ENCODE data around the gene MAMSTR. TPM values are rescaled to one million over a fixed set of nuclear protein-coding genes. Genes with fewer than 3 reads are reported as not detected.

MAMSTR gene
- polyA plus RNA-seq, 1 donor (not counting 4 experiments of a cell fraction or from before 2014, with no cell fraction given): 0.35 TPM

DNA sequence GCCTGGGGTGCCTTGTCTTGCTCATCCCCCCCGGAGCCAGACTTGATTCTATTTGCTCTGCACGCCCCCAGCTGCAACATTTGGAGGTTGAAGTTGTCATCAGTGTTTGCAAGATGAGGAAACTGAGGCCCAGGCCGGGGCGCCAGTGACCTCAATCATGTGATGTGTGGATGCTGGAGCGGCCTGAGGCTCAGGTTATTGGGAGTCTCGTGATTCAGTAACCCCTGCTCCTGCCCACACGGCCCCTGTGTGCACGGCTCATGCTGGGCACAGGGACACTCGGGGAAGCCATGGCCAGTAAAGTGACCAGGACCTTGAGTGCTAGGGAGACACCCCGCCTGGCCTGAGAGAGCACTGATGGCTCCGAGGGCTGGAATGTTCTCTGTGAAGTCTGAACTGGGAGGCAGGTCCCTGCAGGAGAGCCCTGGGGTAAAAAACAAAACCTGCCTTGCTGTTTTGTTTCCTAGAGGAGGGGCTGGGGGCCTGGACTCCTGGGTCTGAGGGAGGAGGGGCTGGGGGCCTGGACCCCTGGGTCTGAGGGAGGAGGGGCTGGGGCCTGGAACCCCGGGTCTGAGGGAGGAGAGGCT is 37.7 kb upstream of the MAMSTR start:
- peaks cover 10% of the 10 kb centered on the region for H3K27me3 ChIP-seq (ENCODE audit: control insufficient read depth, extremely low read depth, insufficient read depth, low read length)
- no peaks in the 10 kb centered on the region for H3K9me1 ChIP-seq (ENCODE audit: control insufficient read depth, extremely low read depth, insufficient read depth, low read length)
- no peaks in the 10 kb centered on the region for H4K20me1 ChIP-seq (ENCODE audit: control insufficient read depth, extremely low read depth, insufficient read depth, low read length)
- H2AFZ ChIP-seq (ENCODE audit: control insufficient read depth, low read length): no peak overlapping the region
- dilution Hi-C loops (cut with MboI; ENCODE audit: extremely low pct_ligation_motif_present, low sequenced_read_pairs): no loop called here
- FAIRE-seq (no peak), DNase-seq (ENCODE audit: low read depth, low spot score) (no peak)
- no peak overlapping the region for H3K27ac ChIP-seq (ENCODE audit: control insufficient read depth, insufficient read depth, low read length)
- no peaks in the 10 kb centered on the region for H3K79me2 ChIP-seq (ENCODE audit: control insufficient read depth, insufficient read depth, low read length)
- peaks cover 9% of the 10 kb centered on the region for H3K4me1 ChIP-seq (ENCODE audit: control insufficient read depth, extremely low read depth, insufficient read depth, low read length)
- H3K4me2 ChIP-seq (ENCODE audit: control insufficient read depth, extremely low read depth, insufficient read depth, low read depth, low read length): no peak overlapping the region
- TF ChIP-seq EZH2 (IDR thresholded peaks at IDR 0.05; ENCODE audit: low read length): no peak
- TF ChIP-seq, protein P1, sequence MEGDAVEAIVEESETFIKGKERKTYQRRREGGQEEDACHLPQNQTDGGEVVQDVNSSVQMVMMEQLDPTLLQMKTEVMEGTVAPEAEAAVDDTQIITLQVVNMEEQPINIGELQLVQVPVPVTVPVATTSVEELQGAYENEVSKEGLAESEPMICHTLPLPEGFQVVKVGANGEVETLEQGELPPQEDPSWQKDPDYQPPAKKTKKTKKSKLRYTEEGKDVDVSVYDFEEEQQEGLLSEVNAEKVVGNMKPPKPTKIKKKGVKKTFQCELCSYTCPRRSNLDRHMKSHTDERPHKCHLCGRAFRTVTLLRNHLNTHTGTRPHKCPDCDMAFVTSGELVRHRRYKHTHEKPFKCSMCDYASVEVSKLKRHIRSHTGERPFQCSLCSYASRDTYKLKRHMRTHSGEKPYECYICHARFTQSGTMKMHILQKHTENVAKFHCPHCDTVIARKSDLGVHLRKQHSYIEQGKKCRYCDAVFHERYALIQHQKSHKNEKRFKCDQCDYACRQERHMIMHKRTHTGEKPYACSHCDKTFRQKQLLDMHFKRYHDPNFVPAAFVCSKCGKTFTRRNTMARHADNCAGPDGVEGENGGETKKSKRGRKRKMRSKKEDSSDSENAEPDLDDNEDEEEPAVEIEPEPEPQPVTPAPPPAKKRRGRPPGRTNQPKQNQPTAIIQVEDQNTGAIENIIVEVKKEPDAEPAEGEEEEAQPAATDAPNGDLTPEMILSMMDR (optimal IDR thresholded peaks at IDR 0.05 in 1 of 3, IDR thresholded peaks at IDR 0.05 in 1 of 3, conservative IDR thresholded peaks at IDR 0.05 in 1 of 3; ENCODE audit: extremely low read depth in 1 of 3, insufficient read depth in 2 of 3, low read length in 3 of 3): no peak
- H3K36me3 ChIP-seq (ENCODE audit: control insufficient read depth in 2 of 2, extremely low read depth in 1 of 2, insufficient read depth in 2 of 2, low read length in 2 of 2): no peaks in the 10 kb centered on the region
- H3K4me3 ChIP-seq (ENCODE audit: control insufficient read depth in 2 of 3, extremely low read depth in 1 of 3, insufficient read depth in 2 of 3, low read depth in 1 of 3, low read length in 3 of 3): no peak overlapping the region
- H3K9ac ChIP-seq (ENCODE audit: control insufficient read depth, extremely low read depth, insufficient read depth, low read length): no peak overlapping the region
- H3K9me3 ChIP-seq (ENCODE audit: control insufficient read depth, low read depth, low read length): no peaks in the 10 kb centered on the region

DNA sequence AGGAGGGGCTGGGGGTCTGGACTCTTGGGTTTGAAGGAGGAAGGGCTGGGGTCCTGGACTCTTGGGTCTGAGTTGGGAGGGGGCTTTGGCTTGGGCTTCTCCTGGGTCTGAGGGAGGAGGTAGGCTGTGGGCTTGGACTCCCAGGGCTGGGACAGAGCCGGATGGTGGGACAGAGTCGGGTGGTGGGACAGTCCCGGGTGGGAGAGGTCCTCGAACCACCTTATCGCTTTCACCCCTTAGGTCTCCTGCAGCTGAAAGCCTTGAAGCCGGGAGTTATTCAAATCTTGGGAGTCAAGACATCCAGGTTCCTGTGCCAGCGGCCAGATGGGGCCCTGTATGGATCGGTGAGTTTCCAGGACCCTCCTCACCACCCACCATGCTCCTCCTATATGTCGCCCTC is 37.2 kb upstream of the MAMSTR start:
- DNase-seq (ENCODE audit: low read depth, low spot score): no peak
- Histone ChIP-seq H3K4me3 (ENCODE audit: control insufficient read depth in 2 of 3, extremely low read depth in 1 of 3, insufficient read depth in 2 of 3, low read depth in 1 of 3, low read length in 3 of 3) (no peak overlapping the region), H3K9me3 (ENCODE audit: control insufficient read depth, low read depth, low read length) (no peaks in the 10 kb centered on the region), H3K36me3 (ENCODE audit: control insufficient read depth in 2 of 2, extremely low read depth in 1 of 2, insufficient read depth in 2 of 2, low read length in 2 of 2) (no peaks in the 10 kb centered on the region), H3K27me3 (ENCODE audit: control insufficient read depth, extremely low read depth, insufficient read depth, low read length) (peaks cover 8% of the 10 kb centered on the region), H3K9ac (ENCODE audit: control insufficient read depth, extremely low read depth, insufficient read depth, low read length) (no peak overlapping the region), H3K4me2 (ENCODE audit: control insufficient read depth, extremely low read depth, insufficient read depth, low read depth, low read length) (no peak overlapping the region), H2AFZ (ENCODE audit: control insufficient read depth, low read length) (no peak overlapping the region), H3K27ac (ENCODE audit: control insufficient read depth, insufficient read depth, low read length) (no peak overlapping the region), H3K4me1 (ENCODE audit: control insufficient read depth, extremely low read depth, insufficient read depth, low read length) (peaks cover 9% of the 10 kb centered on the region), H4K20me1 (ENCODE audit: control insufficient read depth, extremely low read depth, insufficient read depth, low read length) (no peaks in the 10 kb centered on the region), H3K9me1 (ENCODE audit: control insufficient read depth, extremely low read depth, insufficient read depth, low read length) (no peaks in the 10 kb centered on the region), H3K79me2 (ENCODE audit: control insufficient read depth, insufficient read depth, low read length) (no peaks in the 10 kb centered on the region)
- TF ChIP-seq, protein P1 (optimal IDR thresholded peaks at IDR 0.05 in 1 of 3, IDR thresholded peaks at IDR 0.05 in 1 of 3, conservative IDR thresholded peaks at IDR 0.05 in 1 of 3; ENCODE audit: extremely low read depth in 1 of 3, insufficient read depth in 2 of 3, low read length in 3 of 3): no peak
- no peak for TF ChIP-seq EZH2 (IDR thresholded peaks at IDR 0.05; ENCODE audit: low read length)
- dilution Hi-C loops (cut with MboI; ENCODE audit: extremely low pct_ligation_motif_present, low sequenced_read_pairs): no loop called here
- no peak for FAIRE-seq
